H54 (cell line): ENCODE measurements around the gene CYRIA.

Experiments used
- DNase-seq: peaks from one replicate; pipeline ENCODE4 v3.0.0; 2011; ENCODE audit warnings: low spot score, mixed read lengths; ENCODE audit not compliant: insufficient read length
- FAIRE-seq: peaks from 3 replicates; lab custom pipeline; 2011; peaks lifted over from hg19 to GRCh38; lab: Jason Lieb, UNC
- POLR2A ChIP-seq: IDR thresholded peaks from 2 replicates; pipeline ENCODE4 v1.6.1; 2011; ENCODE audit warnings: low read depth, mild to moderate bottlenecking, low read length

Gene CYRIA

DNA sequence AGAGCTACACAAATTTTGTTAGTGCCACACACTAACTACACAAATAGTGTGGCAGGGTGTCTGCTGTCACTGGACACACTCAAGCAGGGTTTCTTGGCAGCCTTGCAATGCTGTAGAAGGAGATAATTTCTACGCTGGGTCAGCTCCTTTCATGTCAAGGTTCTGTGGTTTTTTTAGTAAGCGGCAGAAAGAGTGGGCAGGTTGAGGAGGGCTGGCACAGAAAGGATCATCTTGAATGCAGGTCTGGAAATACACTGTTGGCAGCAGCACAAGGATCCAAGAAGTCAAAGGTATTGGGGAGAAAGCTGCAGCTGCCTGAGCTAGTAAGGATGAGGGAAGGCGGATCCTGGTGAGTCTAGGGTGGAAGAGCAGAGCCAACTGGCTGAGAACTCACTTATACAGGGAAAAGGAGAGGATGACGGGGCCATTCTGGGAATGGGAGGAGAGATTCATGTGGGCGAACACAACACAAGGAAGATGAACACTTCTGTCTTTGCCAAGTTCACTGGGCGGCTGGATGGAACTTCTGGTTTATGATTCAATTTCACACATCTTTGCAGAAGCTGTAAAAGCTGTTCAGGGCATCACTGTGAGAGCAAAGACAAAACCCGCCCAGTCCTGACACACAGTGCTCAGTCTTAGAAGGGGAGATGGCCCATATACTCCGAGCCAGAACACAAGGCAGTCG, 16.9 kb upstream of the CYRIA start:
- TF ChIP-seq POLR2A: no peak
- DNase-seq: no peak
- no peak for FAIRE-seq

DNA sequence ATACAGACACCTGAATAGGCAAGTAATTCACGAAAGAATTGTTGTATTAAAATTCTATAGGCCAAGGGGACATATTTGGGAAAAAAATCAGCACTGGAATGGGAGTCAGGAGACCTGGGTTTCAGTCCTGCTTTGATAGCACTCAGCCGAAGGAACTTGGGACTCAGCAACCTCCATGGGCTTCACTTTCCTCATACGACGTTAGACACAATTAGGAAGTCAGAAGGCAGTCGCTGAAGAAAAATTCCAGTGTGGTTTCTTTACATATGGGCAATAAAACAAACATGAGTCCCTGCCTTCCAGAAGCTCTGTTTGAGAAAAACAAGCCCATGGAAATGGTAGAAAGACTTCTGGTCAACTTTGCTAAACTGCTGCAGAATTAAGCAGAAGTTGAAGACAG, 15.1 kb upstream of the CYRIA start:
- DNase-seq: no peak
- no peak for TF ChIP-seq POLR2A
- no peak for FAIRE-seq

GRCh38 chr2:16680304-16680703, 14.7 kb upstream of the CYRIA start:
- no peak for FAIRE-seq
- no peak for TF ChIP-seq POLR2A
- DNase-seq: no peak

DNA sequence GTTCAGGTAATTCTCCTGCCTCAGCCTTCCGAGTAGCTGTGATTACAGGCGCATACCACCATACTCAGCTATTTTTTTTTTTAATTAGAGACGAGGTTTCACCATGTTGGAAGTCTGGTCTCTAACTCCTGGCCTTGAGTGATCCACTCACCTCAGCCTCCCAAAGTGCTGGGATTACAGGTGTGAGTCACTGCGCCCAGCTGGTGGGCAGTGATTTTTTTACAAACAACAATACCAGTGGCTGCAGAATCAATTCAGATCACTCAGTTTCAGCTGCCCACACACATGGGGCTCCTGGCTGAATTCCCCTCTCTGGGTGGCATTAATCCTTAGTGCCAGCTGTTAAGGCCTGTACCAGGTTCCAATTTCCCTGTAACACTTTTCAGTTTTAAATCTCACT, 13.3 kb upstream of the CYRIA start:
- no peak for TF ChIP-seq POLR2A
- DNase-seq (no peak), FAIRE-seq (no peak)

DNA sequence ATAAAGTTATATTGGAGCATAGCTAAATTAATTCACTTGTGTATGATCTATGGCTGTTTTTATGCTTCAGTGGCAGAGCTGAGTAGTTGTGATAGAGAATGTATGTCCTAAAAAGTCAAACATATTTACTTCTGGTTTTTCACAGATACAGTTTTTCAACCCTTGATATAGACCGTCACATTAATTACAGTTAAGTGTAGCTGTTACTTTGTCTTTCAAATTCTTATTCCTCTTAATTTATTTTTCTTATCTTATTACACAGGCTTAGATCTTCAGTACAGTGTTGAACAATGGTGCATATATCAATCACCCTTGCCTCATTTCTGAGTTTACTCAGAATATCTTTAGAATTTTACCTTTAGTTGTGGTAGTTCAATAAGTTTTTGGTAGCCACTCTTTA, 12.2 kb upstream of the CYRIA start:
- TF ChIP-seq POLR2A: no peak
- no peak for FAIRE-seq

GRCh38 chr2:16675781-16676180, 10.1 kb upstream of the CYRIA start:
- no peak for FAIRE-seq
- DNase-seq: no peak
- TF ChIP-seq POLR2A: no peak

More for the DNA sequence above, 12.2 kb upstream of the CYRIA start:
- DNase-seq: no peak

DNA sequence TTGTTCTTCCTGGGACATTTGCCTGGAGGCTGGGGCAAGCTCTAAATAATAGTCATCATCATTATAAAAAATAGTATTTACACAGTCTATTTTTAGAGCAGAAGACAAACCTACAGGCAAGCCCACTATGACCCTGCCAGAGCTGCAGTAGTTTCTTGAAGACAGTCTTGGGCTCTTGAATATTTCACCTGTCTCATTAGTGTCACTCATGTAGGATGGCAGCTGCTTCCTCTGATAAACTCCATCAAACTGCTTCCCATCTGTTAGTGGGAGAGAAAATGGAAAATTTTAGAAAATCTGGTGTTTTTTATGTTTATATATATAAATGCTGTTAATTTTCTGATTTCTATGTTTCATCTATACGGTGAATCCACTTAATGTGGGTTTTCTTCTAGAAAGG, 8.5 kb upstream of the CYRIA start:
- FAIRE-seq (no peak), DNase-seq (no peak)
- no peak for TF ChIP-seq POLR2A

- no peak for TF ChIP-seq POLR2A
- DNase-seq: no peak
- no peak for FAIRE-seq
Measured at GRCh38 chr2:16671760-16672159, 6.1 kb upstream of the CYRIA start.

DNA sequence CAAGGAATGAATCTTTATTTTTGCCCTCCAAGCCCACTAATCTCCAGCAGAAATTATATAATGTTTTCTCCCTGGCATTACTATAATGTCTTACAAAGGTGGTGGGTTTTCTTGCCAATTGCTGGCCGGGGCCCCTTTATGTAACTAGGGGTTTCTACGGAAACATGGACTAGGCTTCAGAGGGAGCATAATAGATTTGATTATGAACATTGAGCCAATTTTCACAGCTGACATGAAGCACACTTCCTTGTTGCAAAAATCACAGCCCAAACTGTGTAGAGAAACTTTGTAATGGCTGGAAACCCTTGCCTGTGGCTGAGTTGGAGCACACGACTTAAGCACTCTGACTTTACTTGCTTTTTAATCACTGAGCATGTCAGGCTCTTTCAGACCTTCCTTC, 3.8 kb upstream of the CYRIA start:
- TF ChIP-seq POLR2A: no peak
- FAIRE-seq (no peak), DNase-seq (no peak)

DNA sequence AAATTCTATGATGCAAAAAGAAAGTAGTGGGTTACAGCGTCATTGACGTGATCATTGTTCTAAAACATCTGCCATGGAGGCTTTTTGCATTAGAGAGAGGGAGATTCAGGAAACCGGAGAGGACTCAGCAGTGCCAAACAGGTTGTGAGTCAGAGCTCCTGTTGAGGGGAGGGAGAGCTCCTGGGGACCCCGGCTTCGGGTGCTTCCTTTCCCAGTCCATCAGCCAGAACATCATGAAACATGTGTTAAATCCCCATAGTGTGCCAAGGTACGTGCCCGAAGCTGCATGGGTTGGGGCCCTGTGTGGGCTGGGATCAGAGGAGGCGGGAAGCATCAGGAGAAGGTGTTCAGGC, 791 bp upstream of the CYRIA start:
- TF ChIP-seq POLR2A: no peak
- DNase-seq (no peak), FAIRE-seq (no peak)

GRCh38 chr2:16664809-16665747, 556 bp downstream of the CYRIA start:
- TF ChIP-seq POLR2A: no peak
- FAIRE-seq: no peak
- no peak for DNase-seq

GRCh38 chr2:16664052-16664731, 1.4 kb downstream of the CYRIA start:
- no peak for TF ChIP-seq POLR2A
- FAIRE-seq (no peak), DNase-seq (no peak)

- TF ChIP-seq POLR2A: no peak
- no peak for FAIRE-seq
- DNase-seq: no peak
Measured at GRCh38 chr2:16663121-16663905, 2.3 kb downstream of the CYRIA start.
